H1 (cell line): ENCODE measurements around the gene PDP2. TPM values are rescaled to one million over a fixed set of nuclear protein-coding genes. Genes with fewer than 3 reads are reported as not detected.

Experiments used
- CTCF ChIA-PET: fragments of 300-600 bp; sonication (Branson Sonifier 250); formaldehyde crosslinking; loops from one replicate; lab custom pipeline; 2021; ENCODE audit not compliant: partially characterized antibody; lab: Charles Lee
- POLR2A ChIA-PET: fragments of 300-600 bp; sonication (Branson Sonifier 250); formaldehyde crosslinking; loops from one replicate; lab custom pipeline; 2021; ENCODE audit warnings: inconsistent platforms; ENCODE audit not compliant: partially characterized antibody; lab: Charles Lee
- DNase-seq, 2 experiments: peaks; one replicate each; pipeline versions ENCODE4 v3.0.0 to v3.0.0-alpha.2; 2010 to 2022; ENCODE audit warnings: low spot score in 2 of 2, low read depth in 1 of 2, mixed read lengths in 1 of 2
- FAIRE-seq: peaks from 2 replicates; lab custom pipeline; 2011; peaks lifted over from hg19 to GRCh38; lab: Jason Lieb, UNC
- H2AFZ ChIP-seq: 2 replicates; pipeline ENCODE4 v1.8.1; 2012; ENCODE audit warnings: low read length, inconsistent platforms
- H2AK5ac ChIP-seq: 2 replicates; pipeline ENCODE4 v1.6.1; 2013; ENCODE audit warnings: low read depth, low read length
- H2BK120ac ChIP-seq: replicated peaks from 2 replicates; pipeline ENCODE3; 2013; ENCODE audit warnings: low read depth, low read length, inconsistent platforms
- H2BK12ac ChIP-seq: 2 replicates; pipeline ENCODE4 v1.6.1; 2013; ENCODE audit warnings: low read depth, low read length
- H2BK15ac ChIP-seq: 2 replicates; pipeline ENCODE4 v1.6.1; 2013; ENCODE audit warnings: low read length
- H2BK20ac ChIP-seq: 2 replicates; pipeline ENCODE4 v1.6.1; 2013; ENCODE audit warnings: low read length
- H2BK5ac ChIP-seq: 2 replicates; pipeline ENCODE4 v1.6.1; 2013; ENCODE audit warnings: low read depth, low read length
- H3K14ac ChIP-seq: 2 replicates; pipeline ENCODE4 v1.6.1; 2013; ENCODE audit warnings: inconsistent platforms; ENCODE audit not compliant: insufficient read length
- H3K18ac ChIP-seq: 2 replicates; pipeline ENCODE4 v1.6.1; 2013; ENCODE audit warnings: low read length; ENCODE audit errors: extremely low read depth
- H3K23ac ChIP-seq: 2 replicates; pipeline ENCODE4 v1.6.1; 2013; ENCODE audit warnings: inconsistent platforms; ENCODE audit not compliant: insufficient read length
- H3K23me2 ChIP-seq: 2 replicates; pipeline ENCODE4 v1.6.1; 2013; ENCODE audit warnings: low read depth, low read length
- H3K27ac ChIP-seq: 2 replicates; pipeline ENCODE4 v1.6.1; 2011; ENCODE audit warnings: low read depth, low read length, inconsistent platforms
- H3K27me3 ChIP-seq, 4 experiments: replicated peaks in 1 of 4; 1 replicate in 1 of 4; 2 replicates in 3 of 4; pipeline versions ENCODE4 v1.6.1 to v1.8.1; 2011 to 2013; ENCODE audit warnings: low read length in 3 of 4, mild to moderate bottlenecking in 3 of 4, inconsistent platforms in 2 of 4, mixed read lengths in 2 of 4, moderate library complexity in 1 of 4; ENCODE audit not compliant: control insufficient read depth in 3 of 4, insufficient read depth in 3 of 4; ENCODE audit errors: extremely low read depth in 1 of 4
- H3K36me3 ChIP-seq, 4 experiments: 2 replicates each; pipeline versions ENCODE4 v1.6.1 to v1.8.1; 2011 to 2013; ENCODE audit warnings: mild to moderate bottlenecking in 4 of 4, low read length in 3 of 4, moderate library complexity in 2 of 4, control low read depth in 1 of 4, inconsistent platforms in 1 of 4; ENCODE audit not compliant: insufficient read depth in 4 of 4, control insufficient read depth in 2 of 4
- H3K4ac ChIP-seq: replicated peaks from 2 replicates; pipeline ENCODE3; 2013; ENCODE audit warnings: low read length, low read depth, mixed read lengths, inconsistent platforms; ENCODE audit not compliant: insufficient read length
- H3K4me1 ChIP-seq, 4 experiments: replicated peaks in 1 of 4; 1 replicate in 1 of 4; 2 replicates in 3 of 4; pipeline versions ENCODE4 v1.6.1 to v1.8.1; 2011 to 2013; ENCODE audit warnings: low read length in 3 of 4, inconsistent platforms in 2 of 4, mixed read lengths in 1 of 4; ENCODE audit not compliant: insufficient read depth in 4 of 4, control insufficient read depth in 3 of 4
- H3K4me2 ChIP-seq, 2 experiments: 2 replicates each; pipeline versions ENCODE4 v1.6.1 to v1.8.1; 2011 to 2013; ENCODE audit warnings: low read depth in 2 of 2, low read length in 2 of 2, control low read depth in 1 of 2, inconsistent platforms in 1 of 2, mild to moderate bottlenecking in 1 of 2; ENCODE audit not compliant: insufficient read depth in 1 of 2
- H3K4me3 ChIP-seq, 4 experiments: fragments of 200-600, 300-600 bp in 1 of 4; sonication (generic), shearing (Covaris generic), sonication (Bioruptor Twin) in 1 of 4; 2 replicates each; pipeline versions ENCODE4 v1.5.1 to v1.8.1; 2011 to 2016; ENCODE audit warnings: low read length in 4 of 4, low read depth in 3 of 4, control low read depth in 2 of 4, inconsistent platforms in 2 of 4, mild to moderate bottlenecking in 2 of 4, mixed read lengths in 1 of 4, moderate library complexity in 1 of 4; ENCODE audit not compliant: insufficient read depth in 2 of 4; ENCODE audit errors: extremely low read depth in 1 of 4
- H3K56ac ChIP-seq: replicated peaks from 2 replicates; pipeline ENCODE3; 2013; ENCODE audit warnings: low read depth, mild to moderate bottlenecking, mixed read lengths, low read length, inconsistent platforms; ENCODE audit not compliant: insufficient read length
- H3K79me1 ChIP-seq: 2 replicates; pipeline ENCODE4 v1.6.1; 2013; ENCODE audit warnings: low read depth, low read length, control low read depth
- H3K79me2 ChIP-seq, 2 experiments: 2 replicates each; pipeline versions ENCODE4 v1.6.1 to v1.8.1; 2012 to 2013; ENCODE audit warnings: low read length in 2 of 2, mild to moderate bottlenecking in 2 of 2, inconsistent platforms in 1 of 2; ENCODE audit not compliant: insufficient read depth in 2 of 2, control insufficient read depth in 1 of 2
- H3K9ac ChIP-seq, 4 experiments: replicated peaks in 1 of 4; 1 replicate in 1 of 4; 2 replicates in 3 of 4; pipeline versions ENCODE4 v1.6.1 to v1.8.1; 2011 to 2013; ENCODE audit warnings: low read depth in 3 of 4, low read length in 3 of 4, control low read depth in 2 of 4, mild to moderate bottlenecking in 2 of 4, moderate library complexity in 2 of 4, inconsistent platforms in 1 of 4; ENCODE audit errors: extremely low read depth in 1 of 4
- H3K9me3 ChIP-seq, 2 experiments: 2 replicates each; pipeline versions ENCODE4 v1.6.1 to v1.8.1; 2012 to 2013; ENCODE audit warnings: mild to moderate bottlenecking in 2 of 2, moderate library complexity in 2 of 2, control low read depth in 1 of 2, inconsistent platforms in 1 of 2, low read depth in 1 of 2, low read length in 1 of 2, mixed read lengths in 1 of 2; ENCODE audit not compliant: insufficient read depth in 2 of 2
- H4K20me1 ChIP-seq, 2 experiments: replicated peaks in 1 of 2; 2 replicates each; pipeline versions ENCODE3 to v1.8.1; 2011 to 2013; ENCODE audit warnings: inconsistent platforms in 2 of 2, low read length in 2 of 2, mild to moderate bottlenecking in 1 of 2; ENCODE audit not compliant: insufficient read depth in 2 of 2, control insufficient read depth in 1 of 2
- H4K5ac ChIP-seq: 2 replicates; pipeline ENCODE4 v1.6.1; 2013; ENCODE audit warnings: low read length, low read depth, mixed read lengths, inconsistent platforms; ENCODE audit not compliant: insufficient read length
- H4K8ac ChIP-seq: 2 replicates; pipeline ENCODE4 v1.8.0; 2013; ENCODE audit warnings: mild to moderate bottlenecking, moderate library complexity, low read length, inconsistent platforms; ENCODE audit not compliant: insufficient read depth; ENCODE audit errors: extremely low read depth
- H4K91ac ChIP-seq: replicated peaks from 2 replicates; pipeline ENCODE3; 2013; ENCODE audit warnings: low read length, mixed read lengths, inconsistent platforms; ENCODE audit not compliant: insufficient read length
- ATF3 ChIP-seq: IDR thresholded peaks from 2 replicates; pipeline ENCODE4 v1.6.1; 2011; ENCODE audit warnings: low read depth, mild to moderate bottlenecking, low read length; ENCODE audit not compliant: insufficient read depth
- BACH1 ChIP-seq: IDR thresholded peaks from 2 replicates; pipeline ENCODE4 v1.6.1; 2012; ENCODE audit warnings: low read length, improper control_type of control experiment
- BRCA1 ChIP-seq: IDR thresholded peaks from 2 replicates; pipeline ENCODE4 v1.6.1; 2012; ENCODE audit warnings: low read depth, low read length, improper control_type of control experiment
- FOSL1 ChIP-seq: IDR thresholded peaks from 2 replicates; pipeline ENCODE4 v1.6.1; 2011; ENCODE audit warnings: mild to moderate bottlenecking, low read depth, low read length, moderate library complexity; ENCODE audit not compliant: insufficient read depth
- GABPA ChIP-seq: IDR thresholded peaks from 2 replicates; pipeline ENCODE4 v1.6.1; 2011; ENCODE audit warnings: mild to moderate bottlenecking, low read length, moderate library complexity, borderline replicate concordance; ENCODE audit not compliant: insufficient read depth
- KDM1A ChIP-seq: fragments of 200-600, 300-600 bp; sonication (generic); IDR thresholded peaks from 2 replicates; pipeline ENCODE4 v1.7.1; 2016; ENCODE audit warnings: mild to moderate bottlenecking, low read length, borderline replicate concordance
- KDM5A ChIP-seq: fragments of 200-600 bp; IDR thresholded peaks from 2 replicates; pipeline ENCODE4 v1.7.1; 2012; ENCODE audit warnings: mild to moderate bottlenecking, low read length, inconsistent platforms, mixed read lengths
- PHF8 ChIP-seq: fragments of 200-600 bp; sonication (generic); conservative IDR thresholded peaks from 2 replicates; pipeline ENCODE4 v1.7.1; 2012; ENCODE audit warnings: low read depth, mild to moderate bottlenecking, inconsistent platforms, low read length, moderate library complexity
- SIX5 ChIP-seq: IDR thresholded peaks from 2 replicates; pipeline ENCODE4 v1.6.1; 2011; ENCODE audit warnings: mild to moderate bottlenecking, low read depth, low read length
- SP1 ChIP-seq: IDR thresholded peaks from 2 replicates; pipeline ENCODE4 v1.6.1; 2011; ENCODE audit warnings: low read depth, low read length
- SRF ChIP-seq: IDR thresholded peaks from 2 replicates; pipeline ENCODE4 v1.6.1; 2011; ENCODE audit warnings: mild to moderate bottlenecking, low read depth, low read length, moderate library complexity
- SUZ12 ChIP-seq: fragments of 200-600 bp; sonication (generic); IDR thresholded peaks from 2 replicates; pipeline ENCODE4 v1.6.1; 2012; ENCODE audit warnings: mild to moderate bottlenecking, inconsistent platforms, low read length, moderate library complexity, mixed read lengths
- TAF7 ChIP-seq: optimal IDR thresholded peaks from 2 replicates; pipeline ENCODE3; 2011; ENCODE audit warnings: low read depth, mild to moderate bottlenecking, inconsistent platforms, low read length, moderate library complexity, borderline replicate concordance
- ZNF274 ChIP-seq: IDR thresholded peaks from 2 replicates; pipeline ENCODE4 v1.7.0; 2012; ENCODE audit warnings: low read length, borderline replicate concordance; ENCODE audit errors: extremely low read depth
- WGBS, 2 experiments: shearing (Covaris generic) in 1 of 2; methylation state at CpG; one replicate each; pipeline versions ENCODE4 v1.1.6 to v1.1.7; 2013 to 2015; ENCODE audit warnings: low lambda C conversion rate in 2 of 2, mixed read lengths in 2 of 2, inconsistent platforms in 1 of 2, low coverage in 1 of 2, missing lambda C conversion rate in 1 of 2; ENCODE audit not compliant: insufficient replicate concordance in 2 of 2, insufficient coverage in 1 of 2, insufficient read length in 1 of 2; ENCODE audit errors: extremely low coverage in 1 of 2, missing lambda C conversion rate in 1 of 2; 5-methylcytosine and 5-hydroxymethylcytosine counted together
- polyA plus RNA-seq, 7 experiments: library from polyadenylated mRNA; depleted of rRNA in 3 of 7; stranded (reverse) in 5 of 7; unstranded in 2 of 7; fragments of >200 nt in 5 of 7; fragments of 200-250 nt in 2 of 7; gene quantifications; 1 replicate in 5 of 7; 2 replicates in 1 of 7; 4 replicates in 1 of 7; pipeline versions ENCODE4 v1.2.1 to v1.2.3, GENCODE V29; 2011 to 2013; ENCODE audit warnings: missing spikeins in 2 of 7, mixed read lengths in 2 of 7
- total RNA-seq: library from RNA; stranded (reverse); fragmentation: NEBNext Ultra II Directional; extraction: Animal tissue kit (Norgen Biotek cat#: 25700); gene quantifications from 2 replicates; pipeline ENCODE4 v1.2.1, GENCODE V29; 2021

PDP2 gene
- total and polyA plus RNA-seq, 2 of the 8 experiments (the other 6 are each of a cell fraction or from before 2014, with no cell fraction given): 11.7 to 36.5 TPM

DNA sequence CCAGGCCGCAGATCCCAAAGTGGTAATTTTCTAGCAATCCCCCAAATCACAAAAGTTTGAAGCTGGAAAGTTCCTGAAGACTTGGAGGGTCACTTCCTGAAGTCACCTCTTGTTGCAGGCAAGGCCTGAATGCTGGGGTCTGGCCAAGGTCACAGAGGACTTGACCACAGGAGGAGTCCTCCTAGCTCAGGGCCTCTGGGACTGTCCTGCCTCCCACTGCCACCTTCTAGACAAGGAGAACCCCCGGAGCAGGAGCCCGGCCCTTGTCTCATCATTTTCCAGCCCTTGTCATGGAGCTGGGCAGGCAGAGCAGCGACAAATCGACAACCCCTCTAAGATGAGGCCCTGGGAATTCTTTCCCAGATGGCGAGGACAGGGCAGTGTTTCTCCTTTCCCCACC, 38.0 kb downstream of the PDP2 start:
- H3K4me2 ChIP-seq: no peak overlapping the region
- H3K4me3 ChIP-seq: no peak overlapping the region
- no peak overlapping the region for H2AFZ ChIP-seq
- no peak overlapping the region for H2BK20ac ChIP-seq
- no peak overlapping the region for H2BK15ac ChIP-seq
- ChIA-PET POLR2A (interaction anchor here (0.8 to 1.7 kb wide), 2 partner anchors 19 to 21 kb away, joined by 3 to 5 read pairs; no protein-coding TSS in a partner anchor), CTCF (interaction anchor here (0.8 to 42.0 kb wide), 6 partner anchors 3 to 261 kb away, joined by 3 to 1009 read pairs (median 4); partner anchors contain the start of genes CDH16, CES3, PDP2 and RRAD)
- H3K79me1 ChIP-seq: peaks cover under 1% of the 10 kb centered on the region; the same call in 1 of the 2 replicates
- no peak overlapping the region for H3K56ac ChIP-seq
- H2BK5ac ChIP-seq: no peak overlapping the region
- WGBS, 2 experiments: 82% methylated on average over 6 of the region's 6 CpGs; no CpG with 5 or more reads in 1 of the 2 experiments
- no peak for FAIRE-seq
- H2AK5ac ChIP-seq: no peak overlapping the region
- H3K9me3 ChIP-seq: no peaks in the 10 kb centered on the region
- no peak overlapping the region for H4K91ac ChIP-seq
- no peak overlapping the region for H3K27ac ChIP-seq
- no peak overlapping the region for H3K23ac ChIP-seq
- no peaks in the 10 kb centered on the region for H3K79me2 ChIP-seq
- H3K9ac ChIP-seq: no peak overlapping the region
- no peak overlapping the region for H3K14ac ChIP-seq
- no peak overlapping the region for H4K8ac ChIP-seq
- no peaks in the 10 kb centered on the region; a peak in 1 of 7 replicates for H3K4me1 ChIP-seq
- no peak overlapping the region for H3K18ac ChIP-seq
- H3K27me3 ChIP-seq: peaks cover 0 to 6% (median 2%) of the 10 kb centered on the region in 4 experiments; a peak in 5 of 7 replicates
- H3K36me3 ChIP-seq: no peaks in the 10 kb centered on the region
- DNase-seq: no peak
- peaks cover 0 to 4% of the 10 kb centered on the region in 2 experiments for H4K20me1 ChIP-seq
- no peak overlapping the region for H3K4ac ChIP-seq
- peaks cover 3% of the 10 kb centered on the region; the same call in 1 of the 2 replicates for H3K23me2 ChIP-seq
- no peak overlapping the region for H2BK120ac ChIP-seq
- H4K5ac ChIP-seq: no peak overlapping the region
- no peak overlapping the region for H2BK12ac ChIP-seq
- TF ChIP-seq SRF: no peak
- TF ChIP-seq BRCA1: no peak
- no peak for TF ChIP-seq ZNF274
- no peak for TF ChIP-seq GABPA
- TF ChIP-seq SP1: no peak
- no peak for TF ChIP-seq TAF7
- TF ChIP-seq KDM1A: no peak
- TF ChIP-seq ATF3: no peak
- TF ChIP-seq BACH1: no peak
- no peak for TF ChIP-seq PHF8
- no peak for TF ChIP-seq SUZ12
- no peak for TF ChIP-seq FOSL1
- TF ChIP-seq KDM5A: no peak
- no peak for TF ChIP-seq SIX5
